AG04450 (cell line): ENCODE measurements around the gene NOL12. TPM values are rescaled to one million over a fixed set of nuclear protein-coding genes. Genes with fewer than 3 reads are reported as not detected.

Experiments used
- CTCF ChIA-PET: fragments of 300-600, 350-600 bp; formaldehyde crosslinking; extraction: SDS; loops from one replicate; lab custom pipeline; 2022; ENCODE audit warnings: antibody characterized with exemption, inconsistent platforms; lab: Charles Lee
- POLR2A ChIA-PET: fragments of 350-600 bp; formaldehyde crosslinking; extraction: SDS; loops from one replicate; lab custom pipeline; 2021; ENCODE audit warnings: antibody characterized with exemption, inconsistent platforms; lab: Yijun Ruan, JAX
- DNase-seq: peaks from one replicate; pipeline ENCODE4 v3.0.0-alpha.2; 2011; ENCODE audit warnings: low read depth, low spot score
- H3K27ac ChIP-seq: one replicate; pipeline ENCODE4 v1.5.1; 2012; ENCODE audit warnings: low read depth, low read length, control low read depth
- H3K27me3 ChIP-seq: one replicate; pipeline ENCODE4 v1.6.0; 2012; ENCODE audit warnings: low read length; ENCODE audit not compliant: control insufficient read depth, insufficient read depth
- H3K4me3 ChIP-seq: 2 replicates; pipeline ENCODE4 v1.5.1; 2011; ENCODE audit warnings: mild to moderate bottlenecking, low read depth, low read length, control low read depth
- H3K9me3 ChIP-seq: 2 replicates; pipeline ENCODE4 v1.5.1; 2012; ENCODE audit warnings: low read length; ENCODE audit not compliant: control insufficient read depth, insufficient read depth
- polyA plus RNA-seq: library from polyadenylated mRNA; depleted of rRNA; stranded (reverse); fragments of >200 nt; gene quantifications from 2 replicates; pipeline ENCODE4 v1.2.3, GENCODE V29; 2011
- TF ChIP-seq, protein P1 (sequence below): IDR thresholded peaks from 2 replicates; pipeline ENCODE4 v1.5.1; 2011; ENCODE audit warnings: low read depth, low read length, control low read depth, inconsistent platforms

NOL12 gene
- polyA plus RNA-seq, 1 experiment = 11.8 TPM

DNA sequence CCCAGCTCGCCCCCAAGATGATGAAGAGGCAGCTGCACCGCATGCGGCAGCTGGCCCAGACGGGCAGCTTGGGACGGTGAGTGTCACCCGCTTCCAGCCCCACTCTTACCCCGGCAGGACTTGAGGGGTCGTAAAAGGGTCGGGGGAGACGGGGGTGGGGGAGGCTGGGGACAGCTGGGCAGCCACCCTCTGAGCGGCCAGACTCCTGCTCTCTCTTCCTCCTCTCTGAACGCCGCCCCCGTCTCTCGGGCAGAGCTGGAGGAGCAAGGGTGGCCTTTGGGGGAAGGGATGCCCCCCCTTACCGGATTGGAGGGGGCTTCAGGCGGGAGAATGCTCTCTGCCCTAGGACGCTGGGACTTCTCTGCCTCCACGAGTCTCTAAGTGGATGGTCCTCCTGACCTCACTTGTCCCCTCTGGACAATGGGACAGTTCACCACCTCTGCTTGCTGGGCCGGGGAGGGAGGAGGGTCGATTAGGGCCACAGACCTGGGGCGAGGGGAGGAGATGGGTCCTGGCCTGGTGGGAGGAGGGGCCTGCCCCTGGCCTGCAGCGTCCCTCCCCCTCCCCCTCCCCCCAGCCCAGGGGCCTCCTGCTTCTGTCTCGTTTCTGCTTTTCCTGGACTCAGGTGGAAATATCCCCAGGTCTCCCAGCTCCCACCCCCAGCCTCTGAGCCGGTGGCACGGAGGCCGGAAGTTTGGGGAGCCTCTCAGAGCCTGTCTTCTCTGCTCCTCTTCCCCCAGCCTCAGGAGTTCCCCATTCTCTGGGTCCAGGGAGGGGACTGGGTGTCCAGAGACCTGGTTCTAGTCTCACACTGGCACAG is 46.2 kb upstream of the NOL12 start:
- no peaks in the 10 kb centered on the region for H3K9me3 ChIP-seq
- peak overlapping the region; percentile 31 for H3K27ac ChIP-seq
- ChIA-PET CTCF (interaction anchor here (0.6 to 1.1 kb wide), 4 partner anchors 16 to 152 kb away, joined by 3 read pairs; partner anchors contain the start of gene NOL12), POLR2A (interaction anchor here (0.6 to 1.3 kb wide), 4 partner anchors 17 to 180 kb away, joined by 3 to 5 read pairs (median 3); partner anchors contain the start of genes NOL12 and PDXP)
- H3K27me3 ChIP-seq = no peaks in the 10 kb centered on the region
- H3K4me3 ChIP-seq = peak overlapping the region; percentile 88
- no peak for DNase-seq
- TF ChIP-seq, protein P1, sequence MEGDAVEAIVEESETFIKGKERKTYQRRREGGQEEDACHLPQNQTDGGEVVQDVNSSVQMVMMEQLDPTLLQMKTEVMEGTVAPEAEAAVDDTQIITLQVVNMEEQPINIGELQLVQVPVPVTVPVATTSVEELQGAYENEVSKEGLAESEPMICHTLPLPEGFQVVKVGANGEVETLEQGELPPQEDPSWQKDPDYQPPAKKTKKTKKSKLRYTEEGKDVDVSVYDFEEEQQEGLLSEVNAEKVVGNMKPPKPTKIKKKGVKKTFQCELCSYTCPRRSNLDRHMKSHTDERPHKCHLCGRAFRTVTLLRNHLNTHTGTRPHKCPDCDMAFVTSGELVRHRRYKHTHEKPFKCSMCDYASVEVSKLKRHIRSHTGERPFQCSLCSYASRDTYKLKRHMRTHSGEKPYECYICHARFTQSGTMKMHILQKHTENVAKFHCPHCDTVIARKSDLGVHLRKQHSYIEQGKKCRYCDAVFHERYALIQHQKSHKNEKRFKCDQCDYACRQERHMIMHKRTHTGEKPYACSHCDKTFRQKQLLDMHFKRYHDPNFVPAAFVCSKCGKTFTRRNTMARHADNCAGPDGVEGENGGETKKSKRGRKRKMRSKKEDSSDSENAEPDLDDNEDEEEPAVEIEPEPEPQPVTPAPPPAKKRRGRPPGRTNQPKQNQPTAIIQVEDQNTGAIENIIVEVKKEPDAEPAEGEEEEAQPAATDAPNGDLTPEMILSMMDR = no peak

DNA sequence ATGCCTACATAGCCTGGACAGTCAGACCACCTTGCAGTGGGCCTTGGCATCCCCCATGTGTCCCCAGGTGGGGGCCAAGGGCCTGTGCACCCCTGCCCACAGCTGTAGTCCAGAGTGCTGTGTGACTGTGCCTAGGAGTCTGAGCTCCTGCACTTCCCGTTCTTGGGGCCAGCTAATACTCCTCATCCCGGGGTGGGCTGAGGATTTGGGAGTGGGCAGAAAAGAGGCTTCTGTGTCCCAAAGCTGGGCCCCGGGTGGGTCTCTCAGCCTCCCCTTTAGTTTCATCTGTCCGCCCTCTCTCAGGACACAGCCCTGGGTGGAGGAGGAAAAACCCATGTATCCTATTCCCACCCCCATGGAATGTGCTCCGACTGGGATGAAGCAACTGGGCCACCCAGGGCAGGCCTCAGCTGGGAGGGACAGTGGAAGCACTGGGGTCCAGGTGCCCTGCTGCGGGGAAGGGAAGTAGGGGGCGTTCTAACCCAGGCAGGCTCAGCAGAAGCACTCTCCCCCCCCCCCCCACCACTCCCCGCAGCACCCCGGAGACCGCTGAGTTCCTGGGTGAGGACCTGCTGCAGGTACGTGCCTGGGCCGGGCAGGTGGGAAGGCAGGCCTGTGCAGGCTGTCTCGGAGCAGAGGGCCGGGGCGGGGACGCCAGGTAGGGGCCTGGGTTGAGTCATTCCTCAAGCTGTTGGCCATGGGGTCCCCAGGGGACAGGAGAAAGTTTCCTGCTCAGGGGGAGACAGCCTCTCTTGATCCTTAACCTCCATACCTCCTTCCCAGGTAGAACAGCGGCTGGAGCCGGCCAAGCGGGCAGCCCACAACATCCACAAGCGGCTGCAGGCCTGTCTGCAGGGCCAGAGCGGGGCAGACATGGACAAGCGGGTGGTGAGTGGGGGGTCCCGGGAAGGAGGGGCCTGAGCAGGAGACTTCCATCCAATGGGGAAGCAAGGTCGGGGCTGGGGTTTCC is 45.3 kb upstream of the NOL12 start:
- no peaks in the 10 kb centered on the region for H3K9me3 ChIP-seq
- ChIA-PET POLR2A (interaction anchor here (0.6 to 2.8 kb wide), 4 partner anchors 17 to 179 kb away, joined by 3 to 31 read pairs (median 4); partner anchors contain the start of genes LGALS1 and PDXP), CTCF (interaction anchor here (0.9 to 4.1 kb wide), 4 partner anchors 17 to 42 kb away, joined by 3 to 101 read pairs (median 28); partner anchors contain the start of genes NOL12 and PDXP)
- TF ChIP-seq, protein P1 = no peak
- H3K4me3 ChIP-seq = peak overlapping the region; percentile 88
- no peaks in the 10 kb centered on the region for H3K27me3 ChIP-seq
- H3K27ac ChIP-seq = peak overlapping the region; percentile 31
- DNase-seq = no peak

DNA sequence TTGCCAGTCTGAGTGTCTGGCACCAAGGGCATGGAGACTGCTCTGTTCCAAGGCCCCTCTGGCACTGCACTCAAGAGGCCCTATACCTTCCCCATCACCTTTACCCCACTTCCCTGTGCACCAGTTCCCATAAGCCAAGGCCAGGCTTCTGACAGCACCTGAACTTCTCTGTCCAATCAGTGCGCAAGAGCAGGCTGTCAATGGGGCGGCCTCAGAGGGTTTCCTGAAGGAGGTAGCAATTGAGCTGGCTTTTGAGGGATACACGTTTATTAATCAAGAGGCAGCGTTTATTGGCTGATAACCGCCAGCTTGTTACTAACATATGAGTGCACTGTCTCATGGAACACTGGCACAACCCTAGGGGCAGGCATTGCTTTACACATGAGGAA is 44.6 kb upstream of the NOL12 start:
- no peak for DNase-seq
- H3K4me3 ChIP-seq = no peak overlapping the region
- POLR2A ChIA-PET = interaction anchor here (2.8 kb wide), 1 partner anchor 34 kb away, joined by 31 read pairs; the partner anchor contains the start of gene LGALS1
- no peaks in the 10 kb centered on the region for H3K9me3 ChIP-seq
- peak overlapping the region; percentile 11 for H3K27ac ChIP-seq
- no peaks in the 10 kb centered on the region for H3K27me3 ChIP-seq
- CTCF ChIA-PET = interaction anchor here (0.9 to 4.1 kb wide), 6 partner anchors 11 to 84 kb away, joined by 3 to 101 read pairs (median 16); partner anchors contain the start of genes NOL12 and PDXP
- TF ChIP-seq, protein P1 = no peak

DNA sequence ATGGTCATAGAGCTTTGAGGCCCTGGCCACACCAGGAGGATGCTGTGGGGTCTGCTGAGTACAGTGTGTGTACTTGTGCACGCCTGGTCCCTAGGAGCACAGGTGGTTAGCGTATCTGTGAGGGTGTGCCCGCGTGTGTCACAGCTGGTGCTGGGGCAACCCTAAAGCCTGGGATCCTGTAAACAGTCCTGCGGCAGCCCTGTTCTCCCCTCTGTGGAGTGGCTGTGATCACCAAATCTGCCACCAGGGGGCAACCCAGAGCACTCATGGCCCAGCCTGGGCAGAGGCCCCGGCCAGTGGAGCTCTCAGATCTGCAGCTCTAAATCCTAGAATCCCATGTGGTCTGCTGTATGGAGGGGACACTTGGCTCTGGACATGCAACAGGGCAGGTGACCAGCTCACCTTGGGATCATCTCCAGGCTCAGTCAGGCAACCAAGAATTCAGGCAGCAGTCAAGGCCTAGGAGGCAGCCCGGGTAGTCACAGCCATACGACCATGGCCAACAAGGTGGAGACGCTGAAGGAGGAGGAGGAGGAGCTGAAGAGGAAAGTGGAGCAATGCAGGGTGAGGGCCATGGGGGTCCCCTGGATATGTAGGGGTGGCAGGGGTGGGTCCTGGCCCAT is 42.8 kb upstream of the NOL12 start:
- TF ChIP-seq, protein P1 = peak; percentile 96
- DNase-seq = peak; percentile 11
- no peak overlapping the region for H3K27ac ChIP-seq
- ChIA-PET POLR2A (interaction anchor here (0.6 to 2.8 kb wide), 10 partner anchors 8 to 161 kb away, joined by 3 to 31 read pairs (median 6); partner anchors contain the start of genes LGALS1, NOL12 and PDXP), CTCF (interaction anchor here (0.5 to 4.1 kb wide), 50 partner anchors 9 to 342 kb away, joined by 3 to 101 read pairs (median 6); partner anchors contain the start of genes GGA1, LGALS1, NOL12 and PDXP)
- no peaks in the 10 kb centered on the region for H3K9me3 ChIP-seq
- no peaks in the 10 kb centered on the region for H3K27me3 ChIP-seq
- no peak overlapping the region for H3K4me3 ChIP-seq
